OCI-LY3 (cell line): Measurements from ENCODE around the gene CTSS.

Experiments
- H2AFZ ChIP-seq: fragments of 200-600, 300-600 bp; shearing (Covaris generic); 2 replicates; pipeline ENCODE4 v1.6.0; 2014; ENCODE audit warnings: antibody characterized with exemption, low read depth, low read length
- H3K27ac ChIP-seq: fragments of 200-600, 300-600 bp; sonication (generic); 2 replicates; pipeline ENCODE4 v1.5.1; 2014; ENCODE audit warnings: mild to moderate bottlenecking, low read length, moderate library complexity, mixed read lengths
- H3K27me3 ChIP-seq: fragments of 200-600, 300-600 bp; sonication (generic); 2 replicates; pipeline ENCODE4 v1.6.1; 2014; ENCODE audit warnings: low read depth, low read length, mixed read lengths
- H3K36me3 ChIP-seq: fragments of 200-600, 300-600 bp; sonication (generic); replicated peaks from 2 replicates; pipeline ENCODE3; 2014; ENCODE audit warnings: low read depth, low read length, mixed read lengths
- H3K4me1 ChIP-seq: fragments of 300-600, 200-600 bp; sonication (generic); 2 replicates; pipeline ENCODE4 v1.6.1; 2014; ENCODE audit warnings: low read length, mixed read lengths
- H3K4me2 ChIP-seq: fragments of 200-600, 300-600 bp; sonication (generic); 2 replicates; pipeline ENCODE4 v1.6.1; 2014; ENCODE audit warnings: low read length, mixed read lengths
- H3K4me3 ChIP-seq: fragments of 300-600, 200-600 bp; sonication (generic); 2 replicates; pipeline ENCODE4 v1.5.1; 2014; ENCODE audit warnings: antibody characterized with exemption, mild to moderate bottlenecking, low read length, moderate library complexity
- H3K79me2 ChIP-seq: fragments of 300-600, 200-600 bp; shearing (Covaris generic); 2 replicates; pipeline ENCODE4 v1.6.1; 2014; ENCODE audit warnings: mild to moderate bottlenecking, low read length, mixed read lengths
- H3K9ac ChIP-seq: fragments of 300-600, 200-600 bp; shearing (Covaris generic); 2 replicates; pipeline ENCODE4 v1.6.0; 2014; ENCODE audit warnings: mild to moderate bottlenecking, low read length, moderate library complexity
- H3K9me3 ChIP-seq: fragments of 200-600, 300-600 bp; shearing (Covaris generic); 2 replicates; pipeline ENCODE4 v1.6.1; 2014; ENCODE audit warnings: low read length, mixed read lengths; ENCODE audit not compliant: insufficient read depth
- H4K20me1 ChIP-seq: fragments of 200-600, 300-600 bp; sonication (generic); 2 replicates; pipeline ENCODE4 v1.6.1; 2016; ENCODE audit warnings: low read length, mixed read lengths; ENCODE audit not compliant: insufficient read depth
- CTCF ChIP-seq: fragments of 200-600, 300-600 bp; sonication (generic); IDR thresholded peaks from 2 replicates; pipeline ENCODE4 v1.5.1; 2014; ENCODE audit warnings: antibody characterized with exemption, low read length, low read depth
- EZH2phosphoT487 ChIP-seq: fragments of 200-600 bp; shearing (Covaris generic); IDR thresholded peaks from 2 replicates; pipeline ENCODE4 v1.6.1; 2018; ENCODE audit warnings: antibody characterized with exemption, mixed run types, low read depth

Gene CTSS

GRCh38 chr1:150753416-150753815, 12.2 kb downstream of the CTSS start:
- Histone ChIP-seq H3K9ac (no peak overlapping the region), H3K27me3 (no peaks in the 10 kb centered on the region), H3K79me2 (peaks cover 6% of the 10 kb centered on the region; the same call in 1 of the 2 replicates), H3K4me1 (peaks cover 4% of the 10 kb centered on the region; the same call in 1 of the 2 replicates), H3K9me3 (no peaks in the 10 kb centered on the region), H3K27ac (no peak overlapping the region), H3K36me3 (peaks cover 72% of the 10 kb centered on the region), H3K4me3 (no peak overlapping the region), H3K4me2 (no peak overlapping the region), H2AFZ (no peak overlapping the region), H4K20me1 (peaks cover 9% of the 10 kb centered on the region)
- TF ChIP-seq EZH2phosphoT487 (no peak), CTCF (no peak)

- H4K20me1 ChIP-seq, result peaks cover 22% of the 10 kb centered on the region; the same call in 1 of the 2 replicates
Observed at GRCh38 chr1:150751443-150751842, 14.1 kb downstream of the CTSS start.

GRCh38 chr1:150749720-150750311, 15.8 kb downstream of the CTSS start:
- Histone ChIP-seq H3K9ac (no peak overlapping the region), H3K4me3 (no peak overlapping the region), H3K79me2 (no peaks in the 10 kb centered on the region; the same call in 1 of the 2 replicates), H3K4me1 (peaks cover 4% of the 10 kb centered on the region; the same call in 1 of the 2 replicates), H4K20me1 (peaks cover 23% of the 10 kb centered on the region; the same call in 1 of the 2 replicates), H3K27ac (no peak overlapping the region), H3K36me3 (peaks cover 87% of the 10 kb centered on the region), H2AFZ (no peak overlapping the region), H3K4me2 (no peak overlapping the region), H3K27me3 (no peaks in the 10 kb centered on the region), H3K9me3 (no peaks in the 10 kb centered on the region)
- TF ChIP-seq CTCF (no peak), EZH2phosphoT487 (no peak)

More at GRCh38 chr1:150751443-150751842, 14.1 kb downstream of the CTSS start:
- Histone ChIP-seq H3K4me2 (no peak overlapping the region), H3K9me3 (no peaks in the 10 kb centered on the region), H3K4me1 (peaks cover 4% of the 10 kb centered on the region; the same call in 1 of the 2 replicates), H2AFZ (no peak overlapping the region), H3K27me3 (no peaks in the 10 kb centered on the region), H3K36me3 (peaks cover 78% of the 10 kb centered on the region), H3K27ac (no peak overlapping the region), H3K9ac (no peak overlapping the region), H3K4me3 (no peak overlapping the region), H3K79me2 (no peaks in the 10 kb centered on the region; the same call in 1 of the 2 replicates)
- TF ChIP-seq EZH2phosphoT487 (no peak), CTCF (no peak)

- Histone ChIP-seq H2AFZ (no peak overlapping the region), H4K20me1 (peaks cover 24% of the 10 kb centered on the region; the same call in 1 of the 2 replicates), H3K4me3 (no peak overlapping the region), H3K4me2 (no peak overlapping the region), H3K27me3 (no peaks in the 10 kb centered on the region), H3K27ac (no peak overlapping the region), H3K4me1 (peaks cover 4% of the 10 kb centered on the region; the same call in 1 of the 2 replicates), H3K79me2 (no peaks in the 10 kb centered on the region), H3K9ac (no peak overlapping the region), H3K36me3 (peaks cover 85% of the 10 kb centered on the region), H3K9me3 (no peaks in the 10 kb centered on the region)
- TF ChIP-seq EZH2phosphoT487 (no peak), CTCF (no peak)
Observed at GRCh38 chr1:150748878-150749719, 16.5 kb downstream of the CTSS start.
